GM12878 (cell line): ENCODE measurements around the gene NPC1. TPM values are rescaled to one million over a fixed set of nuclear protein-coding genes. Genes with fewer than 3 reads are reported as not detected.

Experiments
- ATAC-seq: fragments of 200-7000 bp; cut with Tn5 transposase; 3 replicates; pipeline ENCODE4 v1.9.1; 2020; ENCODE audit warnings: mild to moderate bottlenecking, moderate library complexity
- BruUV-seq: library from RNA; stranded (reverse); fragments of 400-500 nt; replicated peaks from 2 replicates; lab custom pipeline; 2021; lab: Mats Ljungman, UMichigan
- CTCF ChIA-PET: fragments of 300-600 bp; sonication (Branson Sonifier 250); formaldehyde crosslinking; extraction: SDS; loops from one replicate; lab custom pipeline; 2021; ENCODE audit warnings: inconsistent platforms; lab: Yijun Ruan, JAX
- POLR2A ChIA-PET: fragments of 350-600 bp; formaldehyde crosslinking; extraction: SDS; loops from one replicate; lab custom pipeline; 2021; ENCODE audit warnings: inconsistent platforms; lab: Charles Lee
- RAD21 ChIA-PET: fragments of 300-600 bp; sonication (Branson Sonifier 250); formaldehyde crosslinking; loops from one replicate; lab custom pipeline; 2023; ENCODE audit warnings: antibody characterized with exemption; ENCODE audit not compliant: unreplicated experiment; lab: Charles Lee
- SMC1A ChIA-PET: fragments of 300-600 bp; sonication (Branson Sonifier 250); formaldehyde crosslinking; loops from one replicate; lab custom pipeline; 2023; ENCODE audit not compliant: unreplicated experiment, uncharacterized antibody; lab: Charles Lee
- DNase-seq: peaks from one replicate; pipeline ENCODE4 v3.0.0-alpha.2; 2011; ENCODE audit warnings: low read depth, low spot score
- FAIRE-seq: peaks from 3 replicates; lab custom pipeline; 2011; peaks lifted over from hg19 to GRCh38; lab: Jason Lieb, UNC
- H2AFZ ChIP-seq: 2 replicates; pipeline ENCODE4 v1.6.0; 2011; ENCODE audit warnings: low read depth, low read length, control low read depth; ENCODE audit not compliant: control insufficient read depth
- H3K27ac ChIP-seq: 2 replicates; pipeline ENCODE4 v1.5.1; 2011; ENCODE audit warnings: control low read depth; ENCODE audit not compliant: control insufficient read depth, insufficient read depth
- H3K27me3 ChIP-seq, 2 experiments: replicated peaks in 1 of 2; 2 replicates each; pipeline versions ENCODE4 v1.6.0 to v1.6.1; 2011; ENCODE audit warnings: low read length in 1 of 2; ENCODE audit not compliant: control insufficient read depth in 2 of 2, insufficient read depth in 2 of 2
- H3K36me3 ChIP-seq, 2 experiments: 2 replicates each; pipeline ENCODE4 v1.5.1; 2011; ENCODE audit warnings: low read length in 1 of 2; ENCODE audit not compliant: control insufficient read depth in 2 of 2, insufficient read depth in 2 of 2
- H3K4me1 ChIP-seq: 2 replicates; pipeline ENCODE4 v1.6.1; 2011; ENCODE audit warnings: mild to moderate bottlenecking, low read length, moderate library complexity, mixed read lengths; ENCODE audit not compliant: control insufficient read depth, insufficient read depth
- H3K4me2 ChIP-seq: 2 replicates; pipeline ENCODE4 v1.6.0; 2011; ENCODE audit warnings: control low read depth; ENCODE audit not compliant: control insufficient read depth, insufficient read depth
- H3K4me3 ChIP-seq: fragments of 200-600 bp; sonication (generic); 2 replicates; pipeline ENCODE4 v1.5.1; 2016
- H3K79me2 ChIP-seq: 2 replicates; pipeline ENCODE4 v1.6.0; 2011; ENCODE audit warnings: low read length; ENCODE audit not compliant: control insufficient read depth, insufficient read depth
- H3K9ac ChIP-seq: 2 replicates; pipeline ENCODE4 v1.8.0; 2011; ENCODE audit warnings: low read length, control low read depth, mixed read lengths; ENCODE audit not compliant: control insufficient read depth, insufficient read depth
- H3K9me3 ChIP-seq: replicated peaks from 3 replicates; pipeline ENCODE4 v1.5.1; 2011; ENCODE audit warnings: mild to moderate bottlenecking, low read length; ENCODE audit not compliant: control insufficient read depth, insufficient read depth
- H4K20me1 ChIP-seq: 2 replicates; pipeline ENCODE4 v1.6.0; 2011; ENCODE audit not compliant: control insufficient read depth, insufficient read depth
- BHLHE40 ChIP-seq, 2 experiments: fragments of 450-650 bp in 1 of 2; IDR thresholded peaks; 2 replicates each; pipeline ENCODE4 v1.6.1; 2011 to 2017; ENCODE audit warnings: low read depth in 2 of 2, borderline replicate concordance in 1 of 2, improper control_type of control experiment in 1 of 2, low read length in 1 of 2, mild to moderate bottlenecking in 1 of 2
- BMI1 ChIP-seq: fragments of 450-650 bp; IDR thresholded peaks from 2 replicates; pipeline ENCODE4 v1.6.1; 2016; ENCODE audit warnings: mild to moderate bottlenecking, moderate library complexity, borderline replicate concordance
- BRCA1 ChIP-seq: IDR thresholded peaks from 2 replicates; pipeline ENCODE4 v1.6.1; 2011; ENCODE audit warnings: low read depth, low read length, improper control_type of control experiment
- CEBPB ChIP-seq, 2 experiments: fragments of 150-350 bp in 1 of 2; IDR thresholded peaks; 2 replicates each; pipeline ENCODE4 v1.6.1; 2012 to 2014; ENCODE audit warnings: low read depth in 2 of 2, low read length in 2 of 2, borderline replicate concordance in 1 of 2, inconsistent platforms in 1 of 2
- DPF2 ChIP-seq: fragments of 450-650 bp; IDR thresholded peaks from 2 replicates; pipeline ENCODE4 v1.6.1; 2017; ENCODE audit warnings: mild to moderate bottlenecking
- FOXM1 ChIP-seq: IDR thresholded peaks from 2 replicates; pipeline ENCODE4 v1.6.1; 2012; ENCODE audit warnings: low read depth, mild to moderate bottlenecking, inconsistent platforms, low read length, moderate library complexity
- GABPA ChIP-seq: IDR thresholded peaks from 2 replicates; pipeline ENCODE4 v1.6.1; 2014; ENCODE audit warnings: antibody characterized with exemption, low read depth, mild to moderate bottlenecking, inconsistent platforms
- NR2C1 ChIP-seq: fragments of 450-650 bp; IDR thresholded peaks from 2 replicates; pipeline ENCODE4 v1.6.1; 2017; ENCODE audit warnings: antibody characterized with exemption, mild to moderate bottlenecking, moderate library complexity
- PKNOX1 ChIP-seq: fragments of 450-650 bp; IDR thresholded peaks from 2 replicates; pipeline ENCODE4 v1.6.1; 2016; ENCODE audit warnings: mild to moderate bottlenecking
- SREBF2 ChIP-seq: IDR thresholded peaks from 2 replicates; pipeline ENCODE4 v1.6.1; 2012; ENCODE audit warnings: mild to moderate bottlenecking, low read length
- TARDBP ChIP-seq: IDR thresholded peaks from 2 replicates; pipeline ENCODE4 v1.6.1; 2016; ENCODE audit warnings: borderline replicate concordance
- TCF12 ChIP-seq: IDR thresholded peaks from 2 replicates; pipeline ENCODE4 v1.6.1; 2011; ENCODE audit warnings: low read depth, mild to moderate bottlenecking, low read length
- TCF3 ChIP-seq: IDR thresholded peaks from 2 replicates; pipeline ENCODE4 v1.6.1; 2012; ENCODE audit warnings: low read depth, mild to moderate bottlenecking, low read length, borderline replicate concordance; ENCODE audit not compliant: insufficient read depth
- USF2 ChIP-seq: IDR thresholded peaks from 2 replicates; pipeline ENCODE4 v1.6.1; 2011; ENCODE audit warnings: low read depth, low read length, improper control_type of control experiment, borderline replicate concordance
- WGBS: methylation state at CpG from one replicate; pipeline ENCODE4 v1.1.6; 2016; ENCODE audit warnings: low lambda C conversion rate; ENCODE audit not compliant: insufficient replicate concordance, insufficient coverage; ENCODE audit errors: missing lambda C conversion rate; 5-methylcytosine and 5-hydroxymethylcytosine counted together
- in situ Hi-C: fragments of 300-500 bp; cut with MboI; formaldehyde crosslinking; loops from 9 replicates; pipeline ENCODE4 v1.14.3; 2018; ENCODE audit warnings: mixed read lengths
- intact Hi-C: fragments of 100-400 bp; cut with micrococcal nuclease; formaldehyde crosslinking; loops from one replicate; pipeline ENCODE4 v1.14.2; 2022; ENCODE audit not compliant: unreplicated experiment
- polyA plus RNA-seq, 11 experiments: library from polyadenylated mRNA; depleted of rRNA in 4 of 11; unstranded in 6 of 11; stranded (reverse) in 5 of 11; fragments of >200 nt; fragmentation: Nextera tagmentation in 4 of 11; fragmentation: Illumina TruSeq in 1 of 11; extraction: Ambion mirVana in 4 of 11; extraction: Trizol in 1 of 11; gene quantifications; 1 replicate in 1 of 11; 2 replicates in 10 of 11; pipeline versions ENCODE4 v1.2.1 to v1.2.3, GENCODE V29; 2011 to 2016; ENCODE audit warnings: inconsistent platforms in 2 of 11, missing spikeins in 2 of 11, low read depth in 1 of 11
- total RNA-seq, 4 experiments: library from RNA; depleted of rRNA in 3 of 4; stranded (reverse); fragments of >200 nt in 3 of 4; fragmentation: Illumina TruSeq in 1 of 4; extraction: Trizol in 1 of 4; gene quantifications; 2 replicates each; pipeline versions ENCODE4 v1.2.1 to v1.2.3, GENCODE V29; 2013 to 2021

The NPC1 gene
- total and polyA plus RNA-seq, 10 of the 15 experiments (the other 5 are each of a cell fraction or from before 2014, with no cell fraction given), result 10.1 to 45.2 (median 19.4) TPM

GRCh38 chr18:23556145-23556780 is 30.0 kb downstream of the NPC1 start (continued):
- TF ChIP-seq TCF12, result no peak
- TF ChIP-seq GABPA, result no peak
- TF ChIP-seq NR2C1, result no peak
- TF ChIP-seq TARDBP, result no peak
- TF ChIP-seq BHLHE40 (IDR thresholded peaks at IDR 0.05; ENCODE audit: borderline replicate concordance in 1 of 2, low read depth in 2 of 2, low read length in 1 of 2), result no peak
- TF ChIP-seq, all 136 proteins: peak for 0

- H3K9me3 ChIP-seq, result no peaks in the 10 kb centered on the region
- no peak overlapping the region for H2AFZ ChIP-seq
- H4K20me1 ChIP-seq, result no peaks in the 10 kb centered on the region
- ATAC-seq (no peak), DNase-seq (no peak), FAIRE-seq (no peak)
- POLR2A ChIA-PET, result interaction anchor here (0.6 to 1.5 kb wide), 2 partner anchors 12 to 100 kb away, joined by 3 to 4 read pairs; no protein-coding TSS in a partner anchor
- CTCF ChIA-PET, result no interaction called here
- TF ChIP-seq PKNOX1 (no peak), FOXM1 (no peak), TCF3 (no peak), USF2 (no peak), DPF2 (no peak), BMI1 (no peak), SREBF2 (no peak), BRCA1 (no peak), BHLHE40 (IDR thresholded peaks at IDR 0.05; ENCODE audit: borderline replicate concordance in 1 of 2, low read depth in 2 of 2, low read length in 1 of 2) (no peak), CEBPB (IDR thresholded peaks at IDR 0.05; ENCODE audit: borderline replicate concordance in 1 of 2, low read depth in 2 of 2, low read length in 2 of 2) (no peak)
- SMC1A ChIA-PET, result interaction anchor here (1.1 kb wide), 1 partner anchor 9 kb away, joined by 3 read pairs; no protein-coding TSS in a partner anchor
- in situ Hi-C loops, result no loop called here
- H3K36me3 ChIP-seq, result peaks cover 20 to 38% of the 10 kb centered on the region in 2 experiments
- H3K9ac ChIP-seq, result no peak overlapping the region
- WGBS, result 97% methylated on average over 6 of the region's 6 CpGs
- intact Hi-C loops, result no loop called here
- no peaks in the 10 kb centered on the region for H3K4me1 ChIP-seq
- no TSS peak for BruUV-seq
- no peak overlapping the region for H3K4me3 ChIP-seq
- H3K79me2 ChIP-seq, result no peaks in the 10 kb centered on the region
- H3K4me2 ChIP-seq, result no peak overlapping the region
- H3K27ac ChIP-seq, result no peak overlapping the region
- H3K27me3 ChIP-seq, result no peaks in the 10 kb centered on the region
- RAD21 ChIA-PET, result interaction anchor here (1.2 kb wide), 1 partner anchor 149 kb away, joined by 3 read pairs; no protein-coding TSS in a partner anchor
Observed at GRCh38 chr18:23553887-23554286, 32.4 kb downstream of the NPC1 start.
